Stimulated activated CD8-positive, alpha-beta memory T cell treated with anti-CD3 and anti-CD28 coated beads, Interleukin-15, amount 100 ng/mL, for 1 hour (primary cell): Measurements from ENCODE around the gene THAP6.
"Not testable (repeated sequence)": the region's sequence is repeated elsewhere in the genome, so short reads cannot be mapped to it uniquely, and the experiment has no call there.

Source experiments
- DNase-seq: peaks from one replicate; pipeline ENCODE4 v3.0.0-alpha.2; 2020; ENCODE audit warnings: low read depth

The THAP6 gene

GRCh38 chr4:75514131-75514948 is at the start of gene THAP6, which contains the start of gene RCHY1:
TSS of gene THAP6 (plus strand) at chr4:75514473. CDS start at chr4:75515453, 980 bp downstream.
TSS of gene RCHY1 (minus strand) at chr4:75514403. CDS start at chr4:75514286, 117 bp downstream.
- peak; percentile 87 for DNase-seq

- no peak for DNase-seq
Measured at GRCh38 chr4:75469896-75470295, 44.4 kb upstream of the THAP6 start.

- DNase-seq = no peak
Measured at GRCh38 chr4:75470738-75471137, 43.5 kb upstream of the THAP6 start.

GRCh38 chr4:75477201-75477600 is 37.1 kb upstream of the THAP6 start:
- DNase-seq = no peak

GRCh38 chr4:75484190-75484589 is 30.1 kb upstream of the THAP6 start:
- DNase-seq = no peak

GRCh38 chr4:75490155-75490554 is 24.1 kb upstream of the THAP6 start:
- no peak for DNase-seq

GRCh38 chr4:75494563-75494962 is 19.7 kb upstream of the THAP6 start:
- no peak for DNase-seq

GRCh38 chr4:75495476-75495875 is 18.8 kb upstream of the THAP6 start:
- DNase-seq = no peak

GRCh38 chr4:75496406-75496805 is 17.9 kb upstream of the THAP6 start:
- no peak for DNase-seq

- no peak for DNase-seq
Measured at GRCh38 chr4:75497133-75497532, 17.1 kb upstream of the THAP6 start.

GRCh38 chr4:75498041-75498440 is 16.2 kb upstream of the THAP6 start:
- no peak for DNase-seq

- DNase-seq = no peak
Measured at GRCh38 chr4:75499900-75500299, 14.4 kb upstream of the THAP6 start.

GRCh38 chr4:75502671-75503070 is 11.6 kb upstream of the THAP6 start:
- no peak for DNase-seq

- DNase-seq = no peak
Measured at GRCh38 chr4:75505630-75506029, 8.6 kb upstream of the THAP6 start.

GRCh38 chr4:75509592-75509991 is 4.7 kb upstream of the THAP6 start:
- not testable (repeated sequence) for DNase-seq

- no peak for DNase-seq
Measured at GRCh38 chr4:75511841-75512240, 2.4 kb upstream of the THAP6 start.

- DNase-seq = no peak
Measured at GRCh38 chr4:75512386-75513211, 1.7 kb upstream of the THAP6 start.

GRCh38 chr4:75513526-75514130 is 645 bp upstream of the THAP6 start:
- DNase-seq = no peak

GRCh38 chr4:75514949-75515612 is 808 bp downstream of the THAP6 start:
- no peak for DNase-seq

GRCh38 chr4:75516144-75516543 is 1.9 kb downstream of the THAP6 start:
- DNase-seq = no peak

GRCh38 chr4:75519452-75519851 is 5.2 kb downstream of the THAP6 start:
- DNase-seq = not testable (repeated sequence)

- DNase-seq = no peak
Measured at GRCh38 chr4:75525086-75525485, 10.8 kb downstream of the THAP6 start.
